ENCODE data around the gene MPC1. TPM values are rescaled to one million over a fixed set of nuclear protein-coding genes. Genes with fewer than 3 reads are reported as not detected.

Gene MPC1
- total and polyA plus RNA-seq, 2 donors (not counting 3 experiments of a cell fraction or from before 2014, with no cell fraction given) = 15.5 to 17.5 TPM

DNA sequence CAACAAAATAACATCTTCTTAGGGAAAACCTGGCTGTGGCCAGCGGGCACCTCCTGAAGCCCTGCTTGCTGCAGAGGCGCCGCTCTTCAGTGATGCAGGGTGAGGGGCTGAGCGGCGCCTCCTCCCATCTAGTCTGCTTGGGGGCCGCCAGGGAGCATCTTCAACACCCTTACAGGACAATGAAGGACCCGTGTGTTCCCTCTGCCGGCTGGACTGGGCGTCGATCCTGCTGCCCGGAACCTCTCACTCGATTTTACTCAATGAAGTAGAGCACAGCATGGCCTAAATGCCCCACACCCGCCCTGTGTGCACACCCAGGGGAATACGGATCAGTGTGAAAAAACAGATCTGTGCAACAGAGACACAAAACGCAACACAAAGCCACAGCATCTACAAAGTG is 28.5 kb upstream of the MPC1 start:
- no peaks in the 10 kb centered on the region for H3K27me3 ChIP-seq (ENCODE audit: control insufficient read depth in 2 of 2, insufficient read depth in 2 of 2, low read length in 2 of 2)
- ChIA-PET CTCF (no interaction called here), POLR2A (no interaction called here)
- DNase-seq (ENCODE audit: low read depth, low spot score) = no peak
- no peaks in the 10 kb centered on the region for H3K79me2 ChIP-seq (ENCODE audit: control insufficient read depth, insufficient read depth, low read length)
- no peaks in the 10 kb centered on the region for H3K9me3 ChIP-seq (replicated peaks; ENCODE audit: control insufficient read depth, insufficient read depth, low read length)
- no TSS peak for BruUV-seq (replicated peaks)
- FAIRE-seq = no peak
- dilution Hi-C loops (cut with MboI; ENCODE audit: extremely low pct_ligation_motif_present, low sequenced_read_pairs) = no loop called here
- no peak overlapping the region for H3K4me3 ChIP-seq (replicated peaks in 1 of 3; ENCODE audit: insufficient read depth in 1 of 3, low read depth in 1 of 3, low read length in 3 of 3)
- TF ChIP-seq FOS (IDR thresholded peaks at IDR 0.05; ENCODE audit: borderline replicate concordance, insufficient read depth, low read length) (no peak), POLR2A (IDR thresholded peaks at IDR 0.05; ENCODE audit: low read depth, low read length) (no peak), EZH2 (IDR thresholded peaks at IDR 0.05; ENCODE audit: borderline replicate concordance, low read depth, low read length, severe bottlenecking) (no peak), GATA2 (IDR thresholded peaks at IDR 0.05; ENCODE audit: insufficient read depth, insufficient read length, low read depth, low read length) (no peak), MAX (IDR thresholded peaks at IDR 0.05; ENCODE audit: insufficient read depth, insufficient read length) (no peak), POLR2AphosphoS5 (IDR thresholded peaks at IDR 0.05; ENCODE audit: insufficient read depth, low read depth, low read length) (no peak), JUN (IDR thresholded peaks at IDR 0.05; ENCODE audit: borderline replicate concordance, insufficient read depth, insufficient read length, low read depth) (no peak), MYC (IDR thresholded peaks at IDR 0.05; ENCODE audit: low read depth, low read length) (no peak)
- TF ChIP-seq, protein P1, sequence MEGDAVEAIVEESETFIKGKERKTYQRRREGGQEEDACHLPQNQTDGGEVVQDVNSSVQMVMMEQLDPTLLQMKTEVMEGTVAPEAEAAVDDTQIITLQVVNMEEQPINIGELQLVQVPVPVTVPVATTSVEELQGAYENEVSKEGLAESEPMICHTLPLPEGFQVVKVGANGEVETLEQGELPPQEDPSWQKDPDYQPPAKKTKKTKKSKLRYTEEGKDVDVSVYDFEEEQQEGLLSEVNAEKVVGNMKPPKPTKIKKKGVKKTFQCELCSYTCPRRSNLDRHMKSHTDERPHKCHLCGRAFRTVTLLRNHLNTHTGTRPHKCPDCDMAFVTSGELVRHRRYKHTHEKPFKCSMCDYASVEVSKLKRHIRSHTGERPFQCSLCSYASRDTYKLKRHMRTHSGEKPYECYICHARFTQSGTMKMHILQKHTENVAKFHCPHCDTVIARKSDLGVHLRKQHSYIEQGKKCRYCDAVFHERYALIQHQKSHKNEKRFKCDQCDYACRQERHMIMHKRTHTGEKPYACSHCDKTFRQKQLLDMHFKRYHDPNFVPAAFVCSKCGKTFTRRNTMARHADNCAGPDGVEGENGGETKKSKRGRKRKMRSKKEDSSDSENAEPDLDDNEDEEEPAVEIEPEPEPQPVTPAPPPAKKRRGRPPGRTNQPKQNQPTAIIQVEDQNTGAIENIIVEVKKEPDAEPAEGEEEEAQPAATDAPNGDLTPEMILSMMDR (IDR thresholded peaks at IDR 0.05; ENCODE audit: extremely low read depth in 1 of 2, insufficient read depth in 1 of 2, low read depth in 1 of 2, low read length in 2 of 2) = no peak
- no peak overlapping the region for H3K4me2 ChIP-seq (ENCODE audit: insufficient read depth, low read length)
- H2AFZ ChIP-seq (ENCODE audit: low read depth, low read length) = no peak overlapping the region
- no peak overlapping the region for H3K27ac ChIP-seq (ENCODE audit: insufficient read depth, low read depth, low read length)
- intact Hi-C loops (cut with micrococcal nuclease) = no loop called here
- no peak overlapping the region for H3K9ac ChIP-seq (replicated peaks; ENCODE audit: extremely low read depth, insufficient read depth, low read length)
- no peaks in the 10 kb centered on the region for H4K20me1 ChIP-seq (replicated peaks; ENCODE audit: control insufficient read depth, extremely low read depth, insufficient read depth, low read length)
- H3K36me3 ChIP-seq (ENCODE audit: control insufficient read depth in 2 of 2, extremely low read depth in 1 of 2, insufficient read depth in 2 of 2, low read length in 2 of 2) = peaks cover 0 to 34% of the 10 kb centered on the region in 2 experiments
- H3K9me1 ChIP-seq (replicated peaks; ENCODE audit: control insufficient read depth, extremely low read depth, insufficient read depth, low read length) = no peaks in the 10 kb centered on the region
- no peaks in the 10 kb centered on the region for H3K4me1 ChIP-seq (ENCODE audit: control insufficient read depth, extremely low read depth, insufficient read depth, low read length)
